Measurements from ENCODE around the gene MKNK1.
"Not testable (repeated sequence)": the region's sequence is repeated elsewhere in the genome, so short reads cannot be mapped to it uniquely, and the experiment has no call there.

Gene MKNK1

DNA sequence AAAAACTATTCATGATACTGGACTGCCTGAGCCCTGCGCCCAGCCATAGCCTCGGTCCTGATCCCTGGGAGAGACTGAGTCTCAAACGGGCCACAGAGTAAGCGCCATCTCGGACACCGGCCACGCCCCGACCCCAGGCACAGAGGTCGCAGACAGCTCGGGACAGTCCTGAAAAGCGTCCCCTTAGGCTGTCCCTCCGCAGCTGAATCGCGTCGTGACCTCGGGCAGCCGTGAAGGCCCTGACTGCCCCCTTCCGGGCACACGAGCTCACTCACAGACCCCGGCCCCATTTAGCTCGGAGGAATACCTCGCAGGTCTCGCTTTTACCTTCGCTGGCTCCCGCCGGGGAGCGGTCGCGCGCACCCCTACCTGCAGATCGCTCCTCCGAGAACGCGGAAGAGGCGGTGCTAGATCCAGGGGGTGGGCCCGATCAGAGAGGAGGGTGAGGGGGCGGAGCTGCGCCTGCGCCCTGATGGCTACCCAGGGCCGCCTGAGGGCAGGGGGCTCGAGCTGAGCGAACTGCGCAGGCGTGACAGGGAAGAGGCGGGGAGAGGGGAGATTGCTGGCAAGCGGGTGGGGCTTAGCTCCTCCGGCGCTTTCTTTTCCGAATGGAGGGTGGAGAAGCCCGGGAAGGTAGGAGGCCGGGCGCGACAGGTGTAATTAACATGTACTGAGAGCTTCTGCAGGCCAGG is at the start of gene MKNK1:
TSS of gene MKNK1 (minus strand) at position 411 of the 692 bp plus-strand sequence. CDS start 20,941 bp downstream, outside the sequence.
- peak; percentile 95 to 97 for DNase-seq

DNA sequence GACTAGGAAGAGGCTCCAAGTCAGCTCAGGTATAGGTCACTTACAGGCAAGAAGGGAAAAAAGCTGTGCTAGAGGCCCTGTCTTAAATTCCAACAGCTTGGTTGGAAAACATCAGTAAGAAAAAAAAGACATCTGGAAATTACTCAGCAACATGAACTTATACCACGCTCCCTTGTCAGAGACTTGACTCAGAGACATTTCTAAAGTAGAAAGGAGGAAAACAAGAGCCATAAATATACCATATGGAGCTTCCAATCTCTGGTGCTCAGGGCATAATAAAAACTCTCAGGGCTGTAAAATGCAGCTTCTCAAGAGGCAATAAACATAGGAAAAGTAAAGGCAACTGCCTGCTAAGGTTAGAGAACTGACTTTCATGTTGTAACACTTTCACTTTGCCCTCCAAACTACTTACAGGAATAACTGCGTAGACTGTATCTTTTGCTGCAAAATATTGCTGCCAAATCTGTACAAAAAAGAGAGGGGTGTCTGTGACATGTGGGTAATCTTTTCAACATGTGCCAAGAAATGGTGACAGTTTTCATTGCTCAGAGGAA is 49.4 kb upstream of the MKNK1 start:
- DNase-seq, result no peak

DNA sequence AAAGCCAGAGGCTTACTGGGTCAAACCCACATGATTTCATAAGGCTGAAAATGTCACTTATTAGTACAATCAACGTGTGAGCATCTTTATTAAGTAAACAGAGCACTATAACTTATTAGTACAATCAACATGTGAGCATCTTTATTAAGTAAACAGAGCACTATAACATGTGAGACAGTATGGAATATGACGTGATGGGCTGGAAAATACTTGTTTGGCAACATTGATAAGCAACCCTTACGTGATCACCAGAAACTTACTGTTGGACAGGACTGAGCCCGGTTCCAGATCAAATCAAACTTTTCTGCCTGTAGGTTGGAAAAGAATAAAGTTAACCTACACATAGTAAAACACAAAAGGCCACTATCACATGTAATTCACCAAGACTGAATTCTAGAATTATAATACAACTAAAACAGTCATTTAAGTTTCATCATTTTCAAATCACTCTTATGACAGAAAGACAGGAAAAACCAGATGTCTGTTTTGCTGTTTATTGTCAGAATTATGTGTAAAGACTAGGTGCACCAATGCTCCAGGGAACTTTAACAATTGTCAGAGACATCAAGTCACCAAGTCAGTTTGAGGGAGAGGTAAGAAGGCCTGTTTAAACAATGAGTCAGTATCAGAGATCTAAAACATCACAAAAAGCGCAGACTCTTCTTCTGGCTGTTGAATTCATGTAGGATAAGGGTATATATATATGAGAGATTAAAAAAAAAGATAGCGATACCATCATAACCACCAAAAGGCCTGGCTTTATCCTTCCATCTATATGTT is 48.4 kb upstream of the MKNK1 start:
- no peak for DNase-seq

DNA sequence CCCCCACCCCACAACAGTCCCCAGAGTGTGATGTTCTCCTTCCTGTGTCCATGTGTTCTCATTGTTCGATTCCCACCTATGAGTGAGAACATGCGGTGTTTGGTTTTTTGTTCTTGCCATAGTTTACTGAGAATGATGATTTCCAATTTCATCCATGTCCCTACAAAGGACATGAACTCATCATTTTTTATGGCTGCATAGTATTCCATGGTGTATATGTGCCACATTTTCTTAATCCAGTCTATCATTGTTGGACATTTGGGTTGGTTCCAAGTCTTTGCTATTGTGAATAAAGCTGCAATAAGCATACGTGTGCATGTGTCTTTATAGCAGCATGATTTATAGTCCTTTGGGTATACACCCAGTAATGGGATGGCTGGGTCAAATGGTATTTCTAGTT is 47.1 kb upstream of the MKNK1 start:
- not testable (repeated sequence) for DNase-seq

DNA sequence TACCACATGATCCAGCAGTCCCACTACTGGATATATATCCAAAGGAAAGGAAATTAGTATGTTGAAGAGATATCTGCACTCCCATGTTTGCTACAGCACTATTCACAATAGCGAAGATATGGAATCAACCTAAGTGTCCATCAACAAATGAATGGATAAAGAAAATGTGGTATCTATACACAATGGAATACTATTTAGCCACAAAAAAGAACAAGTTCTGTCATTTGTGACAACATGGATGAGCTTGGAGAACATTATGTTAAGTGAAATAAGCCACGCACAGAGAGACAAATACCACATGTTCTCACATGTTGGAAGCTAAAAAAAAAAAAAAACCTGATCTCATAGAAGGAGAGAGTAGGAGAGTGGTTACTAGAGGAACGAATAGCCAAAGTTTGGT is 46.4 kb upstream of the MKNK1 start:
- no peak for DNase-seq

DNA sequence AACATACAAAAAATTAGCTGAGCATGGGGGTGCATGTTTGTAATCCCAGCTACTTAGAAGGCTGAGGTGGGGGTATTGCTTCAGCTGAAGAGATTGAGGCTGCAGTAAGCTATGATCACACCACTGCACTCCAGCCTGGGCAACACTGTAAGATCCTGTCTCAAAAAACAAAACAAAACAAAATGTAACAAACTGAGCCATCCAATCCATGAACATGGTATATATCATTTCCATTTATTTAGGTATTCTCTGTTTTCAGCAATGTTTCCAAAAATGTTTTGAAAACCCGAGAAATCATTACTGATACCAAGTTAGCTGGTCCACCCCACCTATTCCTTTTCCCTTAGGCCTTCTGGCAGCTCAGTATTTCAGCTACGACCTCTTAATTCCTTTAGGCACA is 45.7 kb upstream of the MKNK1 start:
- no peak for DNase-seq

DNA sequence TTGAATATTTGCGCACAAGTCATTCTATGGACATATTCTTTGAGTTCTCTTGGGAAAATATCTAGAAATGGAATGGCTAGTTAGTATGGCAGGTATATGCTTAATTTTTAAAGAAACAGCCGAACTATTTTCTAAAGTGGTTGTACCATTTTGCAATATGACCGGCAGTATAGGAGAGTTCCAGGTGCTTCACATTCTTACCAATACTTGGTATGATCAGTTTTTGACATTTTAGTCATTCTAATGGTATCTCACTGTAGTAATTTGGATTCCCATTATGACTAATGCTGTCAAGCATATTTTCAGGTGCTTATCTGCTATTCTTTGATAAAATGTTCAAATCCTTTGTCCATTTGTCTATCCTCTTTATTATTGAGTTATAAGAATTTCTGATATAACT is 43.5 kb upstream of the MKNK1 start:
- DNase-seq, result no peak

DNA sequence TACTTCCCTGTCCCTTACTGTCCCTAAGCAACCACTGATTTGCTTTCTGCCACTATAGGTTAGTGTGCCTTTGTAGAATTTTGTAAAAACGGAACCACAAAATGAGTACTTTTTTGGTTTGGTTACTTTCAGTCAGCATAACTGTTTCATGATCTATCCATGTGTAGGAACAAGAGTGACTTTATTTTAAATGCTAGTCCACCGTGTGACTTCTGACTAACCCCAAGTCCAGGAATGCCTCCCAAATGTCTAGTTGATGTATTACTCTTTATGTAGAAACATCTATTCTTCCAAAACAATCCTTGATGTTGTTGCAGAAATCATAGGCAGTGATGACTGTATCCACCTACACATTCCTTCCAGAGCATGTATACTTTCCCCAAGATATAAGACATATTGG is 42.8 kb upstream of the MKNK1 start:
- DNase-seq, result no peak

DNA sequence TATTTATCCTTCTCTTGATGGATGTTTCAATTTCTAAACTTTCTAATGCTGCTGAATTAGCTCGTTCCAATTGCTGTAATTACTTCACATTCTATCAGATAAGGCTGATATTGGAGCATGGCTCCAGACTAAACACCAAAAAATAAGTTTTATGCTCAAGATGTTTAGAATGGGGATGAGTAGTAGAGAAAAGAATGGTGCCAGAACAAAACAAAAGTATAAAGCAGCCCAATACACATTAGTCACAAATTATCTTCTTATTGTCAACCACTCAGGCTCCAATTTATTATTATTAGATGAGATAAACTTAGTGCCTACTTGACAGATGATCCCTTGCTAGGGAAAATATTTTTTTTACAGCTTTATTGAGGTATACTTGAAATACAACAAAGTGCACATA is 42.3 kb upstream of the MKNK1 start:
- DNase-seq, result no peak

DNA sequence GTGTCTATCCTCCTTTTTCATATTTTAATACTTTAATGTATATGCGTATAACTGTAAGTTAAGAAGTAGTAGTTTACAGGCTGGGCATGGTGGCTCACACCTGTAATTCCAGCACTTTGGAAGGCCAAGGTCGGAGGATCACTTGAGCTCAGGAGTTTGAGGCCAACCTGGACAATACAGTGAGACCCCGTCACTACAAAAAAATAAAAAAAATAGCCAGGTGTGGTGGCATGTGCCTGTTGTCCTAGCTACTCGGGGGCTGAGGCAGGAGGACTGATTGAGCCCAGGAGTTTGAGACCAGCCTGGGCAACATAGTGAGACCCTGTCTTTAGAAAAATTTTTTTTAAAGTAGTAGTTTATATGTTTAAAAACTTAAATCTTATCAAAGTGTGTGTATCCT is 41.7 kb upstream of the MKNK1 start:
- no peak for DNase-seq

DNA sequence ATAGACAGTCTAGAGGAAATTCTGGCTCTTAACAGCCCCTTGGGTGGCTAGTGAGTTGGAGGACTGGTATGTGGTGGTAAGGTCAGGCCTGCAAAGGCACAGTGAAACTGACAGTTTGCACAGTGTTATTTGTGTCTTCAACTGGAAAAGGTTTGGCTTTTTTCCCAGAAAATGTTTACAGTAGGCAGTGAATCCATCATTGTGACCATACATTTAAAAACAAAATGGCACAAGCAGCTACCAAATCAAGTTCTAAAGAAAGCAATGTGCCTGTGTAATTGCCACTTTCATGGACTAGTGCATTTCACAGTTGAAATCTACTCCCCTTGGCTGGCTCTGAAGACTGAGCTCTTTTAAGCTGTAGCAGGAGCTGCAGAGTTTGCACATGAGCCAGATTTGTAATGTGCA is 39.3 kb upstream of the MKNK1 start:
- no peak for DNase-seq

DNA sequence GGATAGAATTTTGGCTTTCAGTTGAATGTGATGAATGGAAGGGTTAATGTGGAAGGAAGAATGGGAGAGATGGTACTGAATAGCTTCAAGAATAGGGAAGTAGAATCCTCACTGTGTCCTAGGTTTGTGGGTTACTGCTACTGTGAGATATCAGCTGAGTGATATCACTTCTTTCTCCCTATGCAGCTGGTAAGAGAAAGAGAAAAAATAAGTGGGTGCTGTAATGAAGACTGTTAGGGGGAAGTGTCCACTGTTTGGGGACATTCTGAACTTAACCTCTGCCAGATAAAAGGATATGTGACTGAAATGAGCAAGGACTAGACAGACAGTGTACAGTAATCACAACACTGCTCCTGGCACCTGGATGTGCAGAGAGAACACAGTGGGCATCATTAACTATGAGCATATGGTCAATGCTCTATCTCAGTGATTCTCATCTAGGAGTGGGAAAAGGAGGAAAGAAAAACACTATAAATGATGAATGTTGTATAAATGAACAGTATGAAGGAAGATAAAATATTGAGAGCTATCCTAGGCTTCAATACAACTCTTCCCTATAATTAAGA is 38.1 kb upstream of the MKNK1 start:
- DNase-seq, result no peak

DNA sequence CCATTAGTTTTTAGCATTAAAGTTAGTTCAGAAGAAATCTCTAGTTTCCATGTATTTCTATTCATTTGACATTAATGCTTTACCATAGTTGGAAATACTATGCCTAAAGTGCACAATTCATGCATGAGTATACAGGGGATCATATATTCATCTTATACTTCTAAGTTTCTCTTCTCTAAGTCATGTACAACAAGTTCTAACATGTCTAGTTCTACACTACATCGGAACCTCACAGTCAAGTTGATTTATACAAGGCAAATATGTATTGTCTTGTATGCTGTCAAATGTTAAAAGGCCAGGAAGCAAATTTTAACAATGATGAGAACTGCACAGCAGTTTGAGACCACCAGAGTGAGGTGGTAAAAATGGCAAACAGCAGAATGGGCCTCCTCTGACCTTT is 35.5 kb upstream of the MKNK1 start:
- DNase-seq, result no peak

DNA sequence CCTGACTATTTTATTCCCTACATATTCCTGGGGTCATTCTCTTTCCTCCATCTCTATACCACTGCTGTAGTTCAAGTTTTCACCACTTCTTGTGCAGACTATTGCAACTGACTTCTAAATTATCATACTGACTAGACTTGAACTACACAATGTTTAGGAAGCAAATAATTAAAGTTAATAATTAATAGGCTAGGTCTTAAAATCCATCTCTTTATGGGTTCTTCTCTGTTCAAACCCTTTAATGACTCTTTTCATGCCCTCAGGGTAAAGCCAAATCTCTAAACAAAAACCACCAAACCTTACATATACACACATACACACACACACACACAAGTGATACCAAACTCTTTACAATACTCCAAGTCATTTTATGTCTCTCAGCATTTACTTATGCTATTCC is 34.9 kb upstream of the MKNK1 start:
- DNase-seq, result no peak

DNA sequence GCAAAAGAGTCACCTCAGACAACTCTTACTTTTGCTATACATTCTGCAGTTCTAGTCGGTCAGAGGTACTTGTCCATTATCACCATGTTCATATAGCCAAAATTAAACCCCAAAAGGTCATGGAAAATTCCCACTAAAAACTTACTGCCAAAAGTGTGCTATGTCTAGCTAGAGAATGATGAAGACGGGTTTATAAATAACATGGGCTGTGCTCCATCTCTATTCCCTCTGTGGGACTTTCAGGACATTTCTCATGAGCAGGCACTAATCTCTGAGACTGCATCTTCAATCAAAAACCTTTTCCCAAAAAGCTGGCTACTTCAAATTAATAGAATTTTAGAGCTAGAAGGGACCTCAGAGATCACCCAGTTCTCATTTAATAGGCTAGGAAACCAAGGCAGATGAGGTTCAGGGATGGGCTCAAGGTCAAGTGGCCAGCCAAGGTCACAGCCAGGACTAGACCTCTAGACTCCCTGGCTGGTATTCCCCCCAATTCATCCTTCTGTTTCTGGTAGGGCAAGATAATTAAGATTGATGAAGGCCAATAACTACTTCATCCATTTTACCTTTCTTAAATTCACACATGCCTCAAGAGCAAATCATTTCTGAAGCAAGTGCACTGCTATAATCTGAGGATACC is 33.5 kb upstream of the MKNK1 start:
- DNase-seq, result no peak

DNA sequence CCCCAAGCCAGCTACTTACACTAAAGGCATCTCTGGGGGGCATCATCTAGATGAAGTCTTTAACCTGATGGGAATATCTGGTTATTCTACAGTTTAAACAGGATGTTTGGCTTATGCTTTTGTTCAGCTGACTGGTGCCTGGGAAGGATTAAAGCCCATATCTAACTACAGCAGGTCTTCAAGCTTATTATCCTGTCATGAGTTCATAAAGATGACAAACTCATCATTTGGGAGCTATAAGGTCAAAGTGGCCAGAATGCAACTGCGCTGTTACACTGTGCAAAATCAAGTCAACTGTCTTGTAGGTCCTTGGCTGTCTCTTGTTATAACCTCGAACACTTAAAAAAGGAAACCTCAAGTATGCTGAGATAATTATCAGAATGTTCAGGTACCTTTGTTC is 31.1 kb upstream of the MKNK1 start:
- no peak for DNase-seq

DNA sequence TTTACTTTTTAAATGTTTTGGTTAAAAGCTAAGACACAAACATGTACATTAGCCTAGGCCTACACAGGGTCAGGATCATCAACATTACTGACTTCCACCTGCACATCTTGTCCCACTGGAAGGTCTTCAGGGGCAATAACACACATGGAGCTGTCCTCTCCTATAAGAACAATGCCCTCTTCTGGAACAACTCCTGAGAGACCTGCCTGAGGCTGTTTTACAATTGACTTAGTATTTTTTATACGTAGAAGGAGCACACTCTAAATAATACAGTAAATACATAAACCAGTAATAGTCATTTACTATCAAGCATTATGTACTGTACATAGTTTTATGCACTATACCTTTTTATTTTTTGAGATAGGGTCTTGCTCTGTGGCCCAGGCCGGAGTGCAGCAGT is 26.7 kb upstream of the MKNK1 start:
- no peak for DNase-seq

DNA sequence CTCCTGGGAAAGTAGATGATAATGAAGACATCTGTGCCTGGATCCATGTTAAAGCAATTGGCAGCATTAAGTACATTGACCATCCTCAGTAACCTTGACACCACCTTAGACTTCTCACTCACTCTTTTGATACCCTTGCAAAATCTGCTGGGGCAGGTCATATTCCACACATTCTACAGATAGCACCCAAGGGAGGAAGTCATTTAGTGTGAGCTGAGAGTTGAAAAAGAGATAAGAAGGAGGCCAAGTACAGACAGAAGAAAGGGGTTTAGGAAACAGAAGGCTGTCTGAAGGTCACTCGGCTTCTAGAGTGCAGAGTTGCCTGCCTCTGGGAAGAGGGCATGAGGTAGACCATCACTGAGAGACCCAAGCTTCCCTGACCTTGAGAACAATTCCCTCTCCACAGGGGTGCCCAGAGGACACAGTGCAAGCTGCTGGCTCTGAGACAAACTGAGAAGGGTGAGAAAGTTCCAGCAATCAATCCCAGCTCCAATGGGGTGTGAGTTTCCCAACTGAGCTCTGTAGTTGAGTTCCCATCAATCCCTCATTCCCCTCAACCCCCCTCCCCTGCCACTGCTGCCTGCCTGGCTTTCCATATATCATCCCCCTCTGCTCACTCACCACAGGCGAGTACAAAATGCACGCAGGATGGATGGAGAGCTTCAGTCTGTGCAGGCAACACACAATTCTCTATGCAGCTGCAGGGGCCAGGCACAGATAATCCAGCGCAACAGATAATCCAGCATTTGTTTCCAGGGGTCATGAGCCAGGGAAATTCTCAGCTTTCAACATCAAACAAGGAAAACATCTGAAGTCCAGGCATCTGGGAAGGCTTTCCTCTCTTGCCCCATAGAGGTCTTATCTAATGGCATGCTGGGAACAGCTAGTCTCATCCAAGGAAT is 19.9 kb upstream of the MKNK1 start:
- no peak for DNase-seq

DNA sequence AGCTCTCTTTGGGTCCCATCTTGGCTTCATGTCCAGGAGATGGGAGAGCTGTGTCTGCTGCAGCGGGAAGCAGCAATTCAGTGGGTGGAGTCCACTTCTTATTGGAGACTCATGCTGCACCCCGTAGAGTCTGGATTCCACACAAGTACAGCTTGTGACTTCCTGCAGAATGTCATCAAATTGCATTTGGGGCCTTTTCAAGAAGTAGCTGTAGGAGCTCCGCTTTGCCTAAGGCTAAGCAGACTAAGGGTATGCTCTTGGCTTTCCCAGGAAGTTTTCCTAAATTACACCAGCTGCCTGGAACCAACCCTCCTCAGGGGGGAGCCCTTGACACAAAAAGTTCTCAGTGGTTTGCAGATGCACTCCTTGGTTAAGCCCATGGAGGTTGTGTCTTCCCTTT is 18.3 kb upstream of the MKNK1 start:
- no peak for DNase-seq

DNA sequence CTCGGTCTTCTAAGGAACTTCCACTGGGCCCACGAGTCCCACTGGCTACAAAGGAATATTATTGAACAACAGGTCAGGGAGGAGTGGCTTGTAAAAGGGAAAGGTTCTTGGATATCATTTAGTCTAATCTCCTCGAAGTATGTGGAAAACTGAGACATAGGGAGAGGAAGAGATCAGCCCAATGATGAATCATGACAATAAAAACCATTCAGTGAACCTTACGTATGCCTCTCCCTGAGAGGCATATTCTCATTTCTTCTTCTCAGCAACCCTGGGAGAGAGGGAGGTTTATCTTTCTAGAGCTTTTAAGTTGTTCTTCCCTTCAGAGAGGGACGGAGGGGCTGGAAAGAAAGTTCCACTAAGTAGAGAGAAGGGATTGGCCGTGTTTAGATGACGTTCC is 17.9 kb upstream of the MKNK1 start:
- no peak for DNase-seq

DNA sequence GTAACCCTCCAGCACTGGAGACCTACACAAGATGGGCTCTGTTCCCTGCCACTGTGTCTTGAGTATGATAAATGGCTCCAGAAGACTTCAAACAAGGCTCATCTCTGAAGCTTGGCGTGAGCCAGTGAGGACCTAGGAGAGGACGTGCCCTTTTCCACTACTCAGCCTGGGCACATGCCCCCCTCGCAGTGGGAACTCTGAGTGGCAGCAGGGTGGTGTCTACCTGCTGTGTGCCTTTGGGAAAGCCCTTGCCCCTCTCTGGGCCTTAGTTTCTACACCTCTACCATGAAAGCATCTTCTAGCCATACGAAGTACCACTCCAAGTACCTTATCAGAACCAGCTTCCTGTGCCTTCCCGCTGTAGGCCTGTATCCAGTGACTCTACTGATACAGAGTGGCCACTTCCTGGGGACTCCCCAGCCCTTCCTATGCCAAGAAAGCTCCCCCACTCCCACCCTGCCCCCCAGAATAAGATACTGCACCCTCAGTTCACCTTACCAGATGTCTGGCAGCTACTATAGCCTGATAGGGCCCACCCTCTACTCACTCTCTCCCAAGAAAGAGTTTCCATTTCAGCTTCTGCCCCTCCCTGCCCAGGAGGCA is 15.7 kb upstream of the MKNK1 start:
- DNase-seq, result no peak

Measured in stimulated activated CD4-positive, alpha-beta T cell treated with anti-CD3 and anti-CD28 coated beads, Interleukin-2, amount 100 ng/mL, for 48 hours (primary cell).